Measurements from ENCODE around the gene MYH9.

DNA sequence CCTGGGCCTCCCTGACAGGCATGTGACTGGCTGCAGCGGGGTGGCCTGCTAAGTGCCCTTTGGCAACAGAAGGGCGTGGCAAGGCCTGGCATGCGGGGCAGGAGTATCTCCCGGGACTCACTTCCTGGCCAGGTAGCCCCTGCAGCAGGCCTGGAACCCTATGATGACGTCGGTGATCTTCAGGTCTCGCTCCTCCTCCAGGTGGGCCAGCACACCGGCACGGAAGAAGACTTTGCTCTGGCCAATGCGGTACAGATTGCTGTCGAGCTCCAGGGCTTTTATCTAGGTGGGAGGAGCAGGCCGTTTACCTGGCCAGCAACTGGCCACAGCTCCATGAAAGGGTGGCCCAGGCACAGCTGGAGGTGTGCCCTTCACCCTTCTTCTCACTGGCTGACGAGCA lies 83.9 kb downstream of the MYH9 start:
- TF ChIP-seq POLR2A (IDR thresholded peaks at IDR 0.05): no peak
- TF ChIP-seq, protein P1, sequence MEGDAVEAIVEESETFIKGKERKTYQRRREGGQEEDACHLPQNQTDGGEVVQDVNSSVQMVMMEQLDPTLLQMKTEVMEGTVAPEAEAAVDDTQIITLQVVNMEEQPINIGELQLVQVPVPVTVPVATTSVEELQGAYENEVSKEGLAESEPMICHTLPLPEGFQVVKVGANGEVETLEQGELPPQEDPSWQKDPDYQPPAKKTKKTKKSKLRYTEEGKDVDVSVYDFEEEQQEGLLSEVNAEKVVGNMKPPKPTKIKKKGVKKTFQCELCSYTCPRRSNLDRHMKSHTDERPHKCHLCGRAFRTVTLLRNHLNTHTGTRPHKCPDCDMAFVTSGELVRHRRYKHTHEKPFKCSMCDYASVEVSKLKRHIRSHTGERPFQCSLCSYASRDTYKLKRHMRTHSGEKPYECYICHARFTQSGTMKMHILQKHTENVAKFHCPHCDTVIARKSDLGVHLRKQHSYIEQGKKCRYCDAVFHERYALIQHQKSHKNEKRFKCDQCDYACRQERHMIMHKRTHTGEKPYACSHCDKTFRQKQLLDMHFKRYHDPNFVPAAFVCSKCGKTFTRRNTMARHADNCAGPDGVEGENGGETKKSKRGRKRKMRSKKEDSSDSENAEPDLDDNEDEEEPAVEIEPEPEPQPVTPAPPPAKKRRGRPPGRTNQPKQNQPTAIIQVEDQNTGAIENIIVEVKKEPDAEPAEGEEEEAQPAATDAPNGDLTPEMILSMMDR (IDR thresholded peaks at IDR 0.05 in 8 of 11, conservative IDR thresholded peaks at IDR 0.05 in 3 of 11): no peak

Measured in spleen (tissue), 7 donors.